ENCODE results near the gene MORN4. TPM values are rescaled to one million over a fixed set of nuclear protein-coding genes. Genes with fewer than 3 reads are reported as not detected.
A peak's percentile ranks its signal among the peaks of the same experiment; 100 is the strongest.
"Not testable (repeated sequence)": the region's sequence is repeated elsewhere in the genome, so short reads cannot be mapped to it uniquely, and the experiment has no call there.

The MORN4 gene
- total RNA-seq, 2 experiments from 2014 or later, result 3.2 to 3.9 TPM

- intact Hi-C loops (cut with micrococcal nuclease), result no loop called here
- H3K9me3 Mint-ChIP-seq, result no peaks in the 10 kb centered on the region
- CTCF ChIA-PET, result interaction anchor here (1.0 to 1.9 kb wide), 6 partner anchors 28 to 95 kb away, joined by 3 to 8 read pairs (median 6); partner anchors contain the start of gene AVPI1
- TF ChIP-seq, protein P1, sequence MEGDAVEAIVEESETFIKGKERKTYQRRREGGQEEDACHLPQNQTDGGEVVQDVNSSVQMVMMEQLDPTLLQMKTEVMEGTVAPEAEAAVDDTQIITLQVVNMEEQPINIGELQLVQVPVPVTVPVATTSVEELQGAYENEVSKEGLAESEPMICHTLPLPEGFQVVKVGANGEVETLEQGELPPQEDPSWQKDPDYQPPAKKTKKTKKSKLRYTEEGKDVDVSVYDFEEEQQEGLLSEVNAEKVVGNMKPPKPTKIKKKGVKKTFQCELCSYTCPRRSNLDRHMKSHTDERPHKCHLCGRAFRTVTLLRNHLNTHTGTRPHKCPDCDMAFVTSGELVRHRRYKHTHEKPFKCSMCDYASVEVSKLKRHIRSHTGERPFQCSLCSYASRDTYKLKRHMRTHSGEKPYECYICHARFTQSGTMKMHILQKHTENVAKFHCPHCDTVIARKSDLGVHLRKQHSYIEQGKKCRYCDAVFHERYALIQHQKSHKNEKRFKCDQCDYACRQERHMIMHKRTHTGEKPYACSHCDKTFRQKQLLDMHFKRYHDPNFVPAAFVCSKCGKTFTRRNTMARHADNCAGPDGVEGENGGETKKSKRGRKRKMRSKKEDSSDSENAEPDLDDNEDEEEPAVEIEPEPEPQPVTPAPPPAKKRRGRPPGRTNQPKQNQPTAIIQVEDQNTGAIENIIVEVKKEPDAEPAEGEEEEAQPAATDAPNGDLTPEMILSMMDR (IDR thresholded peaks at IDR 0.05), result no peak
- peak; percentile 99 for ATAC-seq
- POLR2A ChIA-PET, result no interaction called here
- peaks cover 16% of the 10 kb centered on the region for H3K36me3 Mint-ChIP-seq (ENCODE audit: low read depth)
- peak; percentile 60 for DNase-seq
- H3K27me3 Mint-ChIP-seq, result no peaks in the 10 kb centered on the region
- peaks cover 19% of the 10 kb centered on the region for H3K4me1 Mint-ChIP-seq (ENCODE audit: low read depth)
- no peak overlapping the region for H3K4me3 Mint-ChIP-seq
- H3K27ac Mint-ChIP-seq, result peak overlapping the region; percentile 73
Observed at GRCh38 chr10:97648562-97649404, 15.5 kb upstream of the MORN4 start.

GRCh38 chr10:97647556-97647955 lies 14.3 kb upstream of the MORN4 start:
- Mint-ChIP-seq H3K27me3 (no peaks in the 10 kb centered on the region), H3K27ac (peak overlapping the region; percentile 17), H3K4me3 (no peak overlapping the region), H3K36me3 (ENCODE audit: low read depth) (peaks cover 15% of the 10 kb centered on the region), H3K4me1 (ENCODE audit: low read depth) (peaks cover 28% of the 10 kb centered on the region), H3K9me3 (no peaks in the 10 kb centered on the region)
- DNase-seq, result no peak
- TF ChIP-seq, protein P1 (IDR thresholded peaks at IDR 0.05), result no peak
- CTCF ChIA-PET, result no interaction called here
- no peak for ATAC-seq
- POLR2A ChIA-PET, result no interaction called here
- intact Hi-C loops (cut with micrococcal nuclease), result no loop called here

DNA sequence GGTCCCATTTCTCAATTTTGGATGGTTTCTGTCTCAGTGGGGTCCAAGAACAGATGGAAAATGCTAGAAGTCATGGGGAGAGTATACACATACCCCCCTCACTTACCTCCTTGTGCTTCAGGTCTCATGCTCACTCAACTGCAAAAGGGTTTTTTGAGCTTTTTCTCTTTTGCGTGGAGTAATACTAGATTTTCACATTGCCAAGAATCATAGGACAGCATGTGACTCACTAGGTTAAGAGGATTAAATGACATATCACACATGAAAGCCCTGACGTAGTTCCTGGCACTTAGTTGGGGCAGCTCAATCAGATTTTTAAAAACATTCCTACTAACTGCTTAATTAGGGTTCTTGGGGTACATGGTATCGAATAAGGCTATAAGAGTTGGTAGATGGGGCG lies 11.6 kb upstream of the MORN4 start:
- ATAC-seq, result no peak
- CTCF ChIA-PET, result interaction anchor here (1.0 kb wide), 2 partner anchors 11 to 111 kb away, joined by 3 read pairs; partner anchors contain the start of gene MORN4

GRCh38 chr10:97643441-97643985 lies 10.2 kb upstream of the MORN4 start:
- ChIA-PET CTCF (no interaction called here), POLR2A (no interaction called here)
- ATAC-seq, result no peak
- no peak overlapping the region for H3K4me3 Mint-ChIP-seq
- no peak overlapping the region for H3K27ac Mint-ChIP-seq
- peaks cover 12% of the 10 kb centered on the region for H3K36me3 Mint-ChIP-seq (ENCODE audit: low read depth)
- no peaks in the 10 kb centered on the region for H3K27me3 Mint-ChIP-seq
- intact Hi-C loops (cut with micrococcal nuclease), result no loop called here
- no peaks in the 10 kb centered on the region for H3K9me3 Mint-ChIP-seq
- H3K4me1 Mint-ChIP-seq (ENCODE audit: low read depth), result peaks cover 30% of the 10 kb centered on the region
- no peak for DNase-seq
- TF ChIP-seq, protein P1 (IDR thresholded peaks at IDR 0.05), result no peak

More for the DNA sequence above, 11.6 kb upstream of the MORN4 start:
- no peaks in the 10 kb centered on the region for H3K9me3 Mint-ChIP-seq
- no peak overlapping the region for H3K27ac Mint-ChIP-seq
- intact Hi-C loops (cut with micrococcal nuclease), result no loop called here
- POLR2A ChIA-PET, result no interaction called here
- H3K36me3 Mint-ChIP-seq (ENCODE audit: low read depth), result peaks cover 12% of the 10 kb centered on the region
- no peak for DNase-seq
- TF ChIP-seq, protein P1 (IDR thresholded peaks at IDR 0.05), result no peak
- H3K4me1 Mint-ChIP-seq (ENCODE audit: low read depth), result peaks cover 41% of the 10 kb centered on the region
- no peaks in the 10 kb centered on the region for H3K27me3 Mint-ChIP-seq
- H3K4me3 Mint-ChIP-seq, result no peak overlapping the region

- CTCF ChIA-PET, result interaction anchor here (0.8 to 1.7 kb wide), 6 partner anchors 9 to 150 kb away, joined by 3 to 4 read pairs (median 3); partner anchors contain the start of genes ANKRD2, AVPI1 and MORN4
- H3K9me3 Mint-ChIP-seq; H3K27me3 Mint-ChIP-seq; DNase-seq; ATAC-seq; intact Hi-C loops (cut with micrococcal nuclease); H3K27ac Mint-ChIP-seq: not testable (repeated sequence)
- Mint-ChIP-seq H3K4me1 (ENCODE audit: low read depth) (peaks cover 28% of the 10 kb centered on the region), H3K4me3 (peak overlapping the region; percentile 96), H3K36me3 (ENCODE audit: low read depth) (peaks cover 12% of the 10 kb centered on the region)
- POLR2A ChIA-PET, result interaction anchor here (1.2 kb wide), 1 partner anchor 16 kb away, joined by 3 read pairs; no protein-coding TSS in a partner anchor
Observed at GRCh38 chr10:97642471-97643159, 9.3 kb upstream of the MORN4 start.

All from activated CD8-positive, alpha-beta T cell treated with anti-CD3 and anti-CD28 coated beads for 36 hours (primary cell).